ENCODE data around the gene C1orf50.

The C1orf50 gene

DNA sequence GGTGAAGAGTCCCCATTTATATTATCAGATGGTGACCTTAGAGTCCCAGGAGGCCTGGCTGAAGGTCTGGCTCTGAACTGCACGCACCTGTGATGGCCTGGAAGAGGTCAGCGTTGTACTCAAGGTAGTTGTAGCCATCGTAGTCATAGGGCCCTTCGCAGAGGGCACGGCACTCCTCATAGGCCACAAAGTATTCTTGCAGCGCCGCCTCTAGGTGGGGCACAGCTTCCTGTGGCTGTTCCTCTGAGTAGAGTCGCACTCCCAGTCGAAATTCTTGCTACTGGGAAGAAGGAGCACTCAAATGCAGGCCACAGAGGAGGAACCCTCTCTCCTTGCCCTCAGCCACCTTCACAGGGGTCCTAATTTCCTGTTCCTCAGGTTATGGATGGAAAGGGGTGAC, 7.9 kb upstream of the C1orf50 start:
- no peak for DNase-seq (ENCODE audit: low spot score)

DNA sequence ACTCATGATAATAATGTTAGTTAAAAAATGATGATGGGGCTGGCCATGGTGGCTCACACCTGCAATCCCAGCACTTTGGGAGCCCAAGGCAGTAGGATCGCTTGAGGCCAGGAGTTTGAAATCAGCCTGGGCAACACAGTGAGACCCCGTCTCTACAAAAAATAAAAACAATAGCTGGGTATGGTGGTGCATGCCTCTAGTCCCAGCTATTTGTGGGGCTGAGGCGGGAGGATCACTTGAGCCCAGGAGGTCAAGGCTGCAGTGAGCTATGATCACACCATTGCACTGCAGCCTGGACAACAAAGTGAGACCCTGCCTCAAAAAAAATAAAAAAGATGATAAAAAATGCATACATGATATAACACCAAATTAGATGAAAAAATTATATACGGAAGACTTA, 5.5 kb upstream of the C1orf50 start:
- DNase-seq (ENCODE audit: low spot score) = no peak

DNA sequence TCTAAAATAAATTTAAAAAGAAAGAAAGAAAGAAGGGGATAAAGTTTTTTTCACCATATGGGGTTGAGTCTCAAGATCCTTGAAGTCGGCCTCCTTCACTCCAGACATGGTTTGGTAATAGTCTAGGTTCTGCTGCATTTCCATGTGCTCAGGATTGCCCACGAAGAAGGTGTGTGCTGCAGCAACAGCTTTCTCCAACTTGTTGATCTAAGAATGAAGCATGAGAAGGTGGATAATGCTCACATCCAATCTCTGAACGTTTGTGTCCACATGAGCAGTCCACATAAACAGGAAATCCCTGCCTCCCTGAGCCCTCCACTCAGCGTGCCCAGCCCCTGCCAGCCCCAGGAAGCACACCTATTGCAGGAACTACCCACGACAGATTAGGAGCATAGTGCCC, 4.8 kb upstream of the C1orf50 start:
- DNase-seq (ENCODE audit: low spot score) = no peak

DNA sequence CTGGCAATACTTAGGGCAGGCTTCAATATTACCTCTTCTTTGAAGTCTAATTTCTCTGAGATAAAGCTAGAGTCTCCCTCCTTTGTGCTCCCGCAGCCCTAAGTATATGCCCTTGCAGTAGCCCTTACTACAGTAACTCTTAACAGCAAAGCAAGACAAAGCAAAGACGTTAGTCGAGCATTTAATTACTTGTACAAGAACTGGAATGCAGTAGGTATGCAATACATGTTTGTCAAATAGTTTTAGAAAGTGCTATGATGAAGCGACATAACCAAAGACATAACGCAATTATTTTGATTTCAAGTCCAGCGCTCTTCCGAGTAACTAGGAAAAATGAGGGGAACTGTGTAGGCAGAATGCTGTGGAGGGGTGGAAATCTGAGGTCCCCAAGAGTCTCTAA, 1.8 kb upstream of the C1orf50 start:
- DNase-seq (ENCODE audit: low spot score) = no peak

DNA sequence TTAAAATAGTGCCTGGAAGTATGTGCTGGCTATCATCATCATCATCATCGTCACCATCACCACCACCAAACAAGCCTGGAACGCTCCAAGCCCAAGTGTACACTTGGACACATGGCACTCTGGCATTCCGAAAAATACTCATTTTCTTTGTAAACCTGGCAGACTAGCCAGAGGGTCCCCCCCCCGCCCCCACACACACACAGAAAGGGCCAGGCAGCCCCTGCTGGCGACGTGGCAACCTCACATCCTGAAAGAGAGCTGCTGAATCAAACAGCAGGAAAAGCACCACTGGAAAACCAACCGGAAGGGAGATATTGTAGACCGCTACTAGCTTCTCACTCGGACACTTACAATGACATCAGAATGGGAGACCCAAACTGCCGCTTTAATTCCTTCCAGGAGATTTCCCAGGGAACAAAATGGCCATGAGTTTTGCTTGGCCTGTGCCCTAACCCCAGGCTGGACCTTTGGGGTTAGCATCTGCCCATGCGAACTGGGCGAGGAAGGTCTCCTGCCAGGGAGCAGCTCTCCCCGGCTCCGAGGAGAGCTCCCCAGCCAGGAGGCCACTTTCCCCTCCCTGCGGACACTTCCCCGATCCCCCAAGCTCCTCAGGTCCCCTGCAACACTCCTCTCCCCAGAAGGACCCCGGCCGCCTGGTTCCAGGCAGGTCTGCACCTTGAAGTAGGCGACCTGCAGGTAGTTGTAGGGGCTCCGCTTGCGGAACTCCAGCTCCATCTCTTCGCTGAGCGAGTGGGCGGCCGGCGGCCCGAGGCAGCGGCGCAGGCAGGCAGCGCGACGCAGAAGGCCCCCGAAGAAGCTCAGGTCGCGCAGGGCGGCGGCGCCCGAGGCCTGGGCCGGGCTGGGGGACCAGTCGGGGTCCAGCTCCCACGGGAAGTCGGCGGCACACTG, 963 bp upstream of the C1orf50 start:
- peak; percentile 55 for DNase-seq (ENCODE audit: low spot score)

DNA sequence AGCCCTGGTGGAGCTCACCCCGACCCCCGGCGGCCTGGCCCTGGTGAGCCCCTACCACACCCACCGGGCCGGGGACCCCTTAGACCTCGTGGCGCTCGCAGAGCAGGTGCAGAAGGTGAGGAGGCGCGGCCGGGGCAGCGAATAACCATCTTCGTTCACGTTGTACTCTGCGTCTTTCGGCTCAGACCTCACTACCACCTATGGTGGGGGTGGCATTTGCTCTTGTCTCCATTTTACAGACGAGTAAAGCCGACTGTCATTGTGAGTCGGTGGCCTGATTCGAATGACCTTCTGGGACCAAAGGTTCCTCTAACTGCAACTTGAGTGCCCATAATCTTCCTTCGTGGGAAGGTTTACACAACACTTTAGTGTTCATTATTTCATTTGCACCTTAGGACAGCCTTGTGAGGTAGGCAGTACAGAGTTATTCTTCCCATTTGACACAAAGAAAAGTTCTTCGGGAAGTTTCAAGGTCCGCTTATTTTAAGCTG, 506 bp downstream of the C1orf50 start:
- DNase-seq (ENCODE audit: low spot score) = peak; percentile 16

DNA sequence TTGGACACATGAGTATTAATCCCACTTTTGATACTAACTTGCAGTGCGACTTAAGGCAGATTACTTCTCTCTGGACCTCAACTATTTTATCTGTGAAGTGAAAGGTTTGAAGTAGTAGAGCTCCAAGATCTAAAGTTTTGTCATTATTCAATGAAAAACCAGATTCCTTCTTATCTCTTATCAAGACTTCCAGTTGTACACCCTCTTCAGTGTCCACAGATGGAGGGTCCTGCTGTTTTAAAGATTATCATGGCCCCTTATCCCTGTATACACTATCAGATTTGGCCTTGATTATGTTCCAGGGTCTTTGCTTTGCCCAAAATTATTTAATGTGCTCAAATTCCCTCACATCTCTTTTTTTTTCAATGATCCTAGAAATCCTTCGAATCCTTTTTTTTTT, 1.1 kb downstream of the C1orf50 start:
- no peak for DNase-seq (ENCODE audit: low spot score)

DNA sequence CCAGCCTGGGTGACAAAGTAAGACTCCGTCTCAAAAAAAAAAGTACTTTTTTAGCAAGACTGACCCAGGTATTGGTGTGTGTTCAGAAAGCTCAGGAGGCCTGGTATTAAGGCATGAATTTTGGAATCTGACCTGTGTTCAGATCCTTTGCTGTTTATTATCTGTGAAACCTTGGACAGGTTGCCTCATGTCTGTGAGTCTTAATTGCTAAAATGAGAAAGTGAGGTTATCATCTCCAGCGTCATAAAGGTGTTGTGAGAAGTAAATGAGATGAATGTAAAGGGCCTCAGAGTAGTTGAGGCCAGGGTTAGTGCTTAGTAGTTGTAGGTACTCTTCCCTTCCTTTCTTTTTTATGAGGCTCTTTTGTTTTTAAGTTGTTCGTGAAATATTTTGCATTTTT, 2.8 kb downstream of the C1orf50 start:
- DNase-seq (ENCODE audit: low spot score) = no peak

DNA sequence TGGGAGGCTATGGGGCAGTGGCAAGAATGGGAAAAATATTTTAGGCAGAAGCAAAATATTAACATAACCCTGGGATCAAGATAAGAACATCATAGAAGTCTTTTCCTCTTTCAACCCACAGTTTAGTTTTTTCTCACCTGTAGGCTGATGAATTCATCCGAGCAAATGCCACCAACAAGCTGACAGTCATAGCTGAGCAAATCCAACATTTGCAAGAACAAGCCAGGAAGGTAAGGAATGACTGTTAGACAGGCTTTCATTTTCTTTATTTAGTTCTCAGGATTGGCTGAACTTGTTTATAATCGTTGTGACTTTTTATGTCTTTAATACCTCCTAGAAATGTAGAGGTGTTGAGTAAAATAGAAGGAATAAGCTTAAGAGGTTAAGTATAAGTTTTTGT, 6.4 kb downstream of the C1orf50 start:
- DNase-seq (ENCODE audit: low spot score) = no peak

DNA sequence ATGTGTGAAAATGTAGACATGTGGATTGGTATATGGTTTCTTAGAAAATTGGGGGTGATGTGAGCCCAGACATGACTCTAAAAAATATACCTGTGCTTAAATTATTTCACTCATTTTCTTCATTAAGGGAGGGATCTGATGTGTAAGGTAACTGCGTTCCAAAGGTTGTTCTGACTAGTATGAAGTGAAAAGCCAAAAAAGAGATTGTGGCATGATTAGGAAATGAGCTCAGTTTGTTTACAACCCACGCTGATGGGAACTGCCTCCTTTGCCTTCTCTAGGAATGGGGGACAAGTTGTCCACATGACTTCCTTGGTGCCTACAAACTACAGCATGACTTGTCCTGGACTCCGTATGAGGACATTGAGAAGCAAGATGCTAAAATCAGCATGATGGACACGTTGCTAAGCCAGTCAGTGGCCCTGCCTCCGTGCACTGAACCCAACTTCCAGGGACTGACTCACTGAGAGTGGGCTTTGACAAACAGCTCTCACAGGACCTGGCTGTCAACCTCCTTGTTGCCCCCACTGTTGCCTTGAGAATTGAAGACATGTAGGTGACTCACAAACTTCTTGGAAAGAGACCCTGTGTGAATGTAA, 8.0 kb downstream of the C1orf50 start:
- DNase-seq (ENCODE audit: low spot score) = no peak

DNA sequence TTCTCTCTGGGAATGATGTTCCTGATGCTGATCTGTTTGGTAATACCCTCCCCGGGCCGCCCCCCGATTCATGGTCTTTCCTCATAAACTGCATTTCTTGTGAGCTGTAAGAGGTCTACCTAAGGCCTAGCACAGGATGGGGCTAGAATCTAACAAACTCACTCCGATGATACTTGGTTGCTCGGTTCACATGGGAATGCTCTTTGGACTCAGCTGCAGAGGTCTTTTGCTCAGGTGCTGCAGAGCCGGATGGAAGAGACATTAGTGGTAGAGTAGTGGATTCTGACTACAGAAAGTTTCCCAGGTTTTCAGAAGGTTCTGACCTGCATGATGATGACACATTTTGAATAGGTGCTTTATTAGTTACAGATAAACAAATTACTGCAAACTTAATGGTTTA, 9.5 kb downstream of the C1orf50 start:
- DNase-seq (ENCODE audit: low spot score) = no peak

DNA sequence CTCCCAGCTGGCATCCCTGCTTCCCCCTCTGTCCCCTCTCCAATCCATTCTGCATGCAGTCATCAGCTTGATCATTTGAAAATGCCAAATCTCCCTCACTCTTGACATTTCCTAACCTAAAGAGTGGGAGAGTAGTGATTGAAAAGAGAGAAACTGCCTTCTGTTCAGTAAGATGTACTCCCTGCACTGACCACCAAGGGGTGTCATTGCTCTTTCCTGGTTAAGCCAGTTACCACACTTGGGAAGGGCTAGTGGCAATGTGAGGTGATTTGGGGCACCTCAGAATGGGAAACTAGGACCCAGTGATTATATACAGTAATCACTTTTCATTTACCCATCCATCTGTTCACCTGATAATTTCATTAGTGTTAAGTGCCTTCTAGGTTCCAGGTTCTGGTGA, 10.8 kb downstream of the C1orf50 start:
- peak; percentile 43 for DNase-seq (ENCODE audit: low spot score)

DNA sequence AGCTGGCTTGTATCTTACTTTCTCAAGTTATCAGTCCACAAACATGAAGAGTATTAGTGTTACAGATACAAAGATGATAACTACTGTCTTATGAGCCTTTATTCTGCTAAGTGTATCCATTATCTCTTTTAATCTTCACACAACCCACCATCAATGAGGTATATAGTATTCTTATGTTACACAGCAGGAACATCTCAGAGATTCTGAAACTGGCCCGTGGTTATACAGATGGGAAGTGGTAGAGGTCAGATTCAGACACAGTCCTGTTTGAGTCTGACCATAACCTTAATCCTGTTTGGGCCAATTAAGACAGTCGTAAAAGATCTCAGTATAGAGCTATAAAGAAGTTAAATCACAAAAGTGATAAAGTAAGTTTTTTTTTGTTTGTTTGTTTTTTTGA, 12.7 kb downstream of the C1orf50 start:
- DNase-seq (ENCODE audit: low spot score) = no peak

DNA sequence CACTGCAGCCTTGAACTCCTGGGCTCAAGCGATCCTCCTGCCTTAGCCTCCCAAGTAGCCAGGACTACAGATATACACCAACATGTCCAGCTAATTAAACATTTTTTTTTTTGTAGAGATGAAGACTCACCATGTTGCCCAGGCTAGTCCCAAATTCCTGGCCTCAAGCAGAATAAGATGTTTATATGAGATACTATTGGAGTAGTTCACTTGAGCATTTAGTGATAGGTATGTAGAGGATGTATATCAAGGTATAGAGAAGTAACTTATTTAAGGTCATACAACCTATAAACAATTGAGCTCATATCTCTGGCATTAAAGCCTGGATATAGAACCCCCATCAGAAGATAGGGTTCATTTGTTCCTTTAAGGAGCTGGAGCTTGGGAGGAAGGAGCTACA, 13.1 kb downstream of the C1orf50 start:
- DNase-seq (ENCODE audit: low spot score) = no peak

DNA sequence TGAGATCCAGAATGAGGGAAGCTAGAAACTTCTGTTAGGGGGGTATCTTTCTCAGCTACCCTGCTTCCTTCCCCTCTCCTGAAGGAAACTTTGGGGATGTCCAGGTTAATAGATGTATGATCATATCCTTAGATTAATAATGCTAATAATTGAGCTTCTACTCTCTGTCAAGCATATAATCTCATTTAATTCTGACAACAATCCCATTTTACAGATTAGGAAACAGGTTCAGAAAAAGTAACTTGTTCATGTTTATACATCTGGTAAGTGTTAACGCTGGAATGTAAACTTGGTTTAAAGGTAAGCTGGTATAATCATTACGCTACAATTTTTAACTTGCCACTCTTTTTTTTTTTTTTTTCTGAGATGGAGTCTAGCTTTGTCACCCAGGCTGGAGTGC, 16.0 kb downstream of the C1orf50 start:
- no peak for DNase-seq (ENCODE audit: low spot score)

DNA sequence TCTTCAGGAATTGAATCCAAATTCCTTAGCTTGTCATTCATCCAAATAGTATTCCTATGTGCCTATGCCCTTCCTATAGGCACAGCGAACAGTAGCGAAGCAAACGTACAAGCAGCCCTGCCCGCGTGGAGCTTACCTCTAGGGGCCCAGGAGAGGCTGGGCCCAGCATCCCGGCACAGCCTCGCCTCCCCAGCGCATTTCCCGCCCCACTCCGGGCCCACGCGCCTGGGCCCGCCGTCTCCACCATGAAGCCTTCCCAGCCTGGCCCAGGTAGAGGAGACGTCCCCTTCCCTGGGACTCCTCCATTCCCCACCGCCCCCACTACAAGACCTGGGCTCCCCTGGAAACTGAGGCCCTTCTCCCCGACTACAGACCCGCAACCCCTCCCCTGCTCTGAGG, 17.5 kb downstream of the C1orf50 start:
- DNase-seq (ENCODE audit: low spot score) = no peak

DNA sequence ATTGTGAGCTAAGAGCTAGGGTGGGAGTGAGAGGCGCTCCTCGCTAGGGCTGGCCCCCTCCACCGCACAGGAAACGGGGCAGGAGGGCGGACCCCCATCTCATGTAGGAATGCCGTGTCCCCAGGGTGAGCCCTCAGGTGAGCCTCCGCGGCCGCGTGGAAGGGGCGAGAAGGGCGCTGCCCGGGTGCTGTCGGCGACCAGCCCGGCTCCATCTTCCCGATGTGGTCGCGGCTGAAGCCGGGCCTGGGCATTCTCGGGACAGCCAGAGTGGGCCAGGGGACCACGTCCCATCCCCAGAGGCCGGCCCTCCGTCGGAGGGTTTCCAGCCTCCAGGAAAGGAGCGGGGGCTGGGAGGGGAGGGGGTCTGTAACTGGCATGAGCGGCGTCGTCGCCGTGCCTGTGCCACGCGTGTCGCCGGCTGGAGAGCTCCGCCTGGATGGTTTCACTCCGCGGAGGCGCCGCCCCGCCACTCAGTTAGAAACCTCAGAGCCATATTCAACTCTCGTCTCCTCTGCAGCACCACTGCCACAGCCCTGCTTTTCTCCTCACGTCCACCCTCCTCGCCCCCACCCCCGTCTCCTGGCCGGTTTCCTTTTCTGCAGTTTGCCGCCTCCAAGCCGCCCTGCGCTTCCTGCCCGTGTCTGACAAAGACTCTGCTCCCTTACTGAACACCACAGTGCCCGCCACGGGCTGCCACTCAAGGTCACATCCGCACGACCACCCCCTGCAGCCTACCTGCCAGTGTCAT, 18.1 kb downstream of the C1orf50 start, which contains the start of gene TMEM269:
TMEM269 (plus strand) TSS at position 46 of the 748 bp plus-strand sequence. CDS start 4,903 bp downstream, outside the sequence.
- DNase-seq (ENCODE audit: low spot score) = peak; percentile 13

DNA sequence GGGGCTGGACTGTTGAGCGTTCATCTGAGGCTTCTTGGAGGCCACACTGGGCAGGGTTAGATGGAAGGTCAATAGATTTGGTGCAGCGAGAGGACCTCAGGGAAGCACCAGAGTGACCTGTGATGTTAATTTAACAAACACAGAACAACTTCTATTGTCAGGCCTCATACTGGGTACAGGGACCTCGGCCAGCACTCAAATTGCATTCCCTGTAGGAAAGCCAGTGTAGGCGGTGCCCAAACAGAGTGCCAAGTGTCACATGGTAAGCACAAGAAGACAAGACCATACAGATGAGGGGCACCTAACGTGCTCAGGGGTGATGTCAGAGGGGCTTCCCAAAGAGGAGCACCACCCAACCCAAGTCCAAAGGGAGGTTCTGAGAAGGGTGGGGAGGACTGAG, 19.0 kb downstream of the C1orf50 start:
- no peak for DNase-seq (ENCODE audit: low spot score)

DNA sequence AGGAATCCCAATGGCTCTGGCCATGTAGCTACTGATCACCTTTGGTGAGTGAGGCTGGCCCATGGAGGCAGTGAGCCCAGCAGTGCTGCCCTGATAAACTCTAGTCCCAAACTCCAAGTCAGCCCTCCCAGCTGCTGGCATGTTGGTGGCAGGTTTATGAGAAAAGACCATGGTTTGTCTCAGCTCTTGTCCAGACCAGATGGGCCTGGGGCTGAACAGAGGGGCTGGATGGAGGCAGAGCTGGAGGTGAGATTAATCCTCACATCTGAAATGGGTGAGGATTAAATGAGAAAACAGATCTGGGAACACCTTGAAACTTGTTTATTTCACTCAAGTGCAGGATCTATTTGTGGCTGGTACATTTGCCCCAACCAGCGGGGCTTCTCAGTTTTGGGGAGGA, 21.0 kb downstream of the C1orf50 start:
- DNase-seq (ENCODE audit: low spot score) = no peak

DNA sequence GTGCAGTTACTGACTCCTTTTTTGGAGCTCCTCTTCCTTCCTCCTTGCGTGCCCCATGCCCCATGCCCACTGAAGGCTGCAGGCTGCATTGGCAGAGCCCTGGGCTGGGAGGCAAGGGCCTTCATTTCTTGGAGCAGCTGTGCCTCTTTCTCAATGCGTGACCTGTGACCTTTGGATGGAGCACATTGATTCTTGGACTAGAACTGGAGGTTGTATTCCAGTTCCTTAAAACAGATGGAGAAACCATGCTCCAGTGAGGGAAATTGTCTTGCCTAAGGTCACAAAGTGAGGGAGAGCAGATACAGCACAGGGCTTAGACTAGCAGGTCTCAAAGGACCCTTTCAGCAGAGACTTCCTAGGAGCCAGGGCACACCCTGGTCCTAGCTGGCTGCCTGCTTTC, 26.8 kb downstream of the C1orf50 start:
- DNase-seq (ENCODE audit: low spot score) = no peak

DNA sequence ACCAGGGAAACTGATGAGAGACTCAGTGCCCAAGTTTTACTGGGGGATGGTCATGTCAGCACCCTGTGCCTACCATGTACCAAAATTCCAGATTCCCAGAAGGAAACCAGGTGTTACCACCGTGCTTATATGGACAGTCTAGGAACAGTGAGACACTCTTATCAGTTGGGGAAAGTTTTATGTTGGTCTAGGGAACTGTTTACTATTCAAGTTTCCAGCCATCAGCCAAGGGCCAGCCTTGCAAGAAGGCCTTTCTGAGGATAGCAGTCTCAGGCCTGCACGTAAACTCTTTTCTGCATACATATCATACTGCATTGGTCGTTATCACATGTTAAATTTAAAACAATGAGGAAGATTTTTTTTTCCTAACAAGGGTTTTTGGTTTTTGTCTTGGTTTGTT, 30.4 kb downstream of the C1orf50 start:
- DNase-seq (ENCODE audit: low spot score) = no peak

DNA sequence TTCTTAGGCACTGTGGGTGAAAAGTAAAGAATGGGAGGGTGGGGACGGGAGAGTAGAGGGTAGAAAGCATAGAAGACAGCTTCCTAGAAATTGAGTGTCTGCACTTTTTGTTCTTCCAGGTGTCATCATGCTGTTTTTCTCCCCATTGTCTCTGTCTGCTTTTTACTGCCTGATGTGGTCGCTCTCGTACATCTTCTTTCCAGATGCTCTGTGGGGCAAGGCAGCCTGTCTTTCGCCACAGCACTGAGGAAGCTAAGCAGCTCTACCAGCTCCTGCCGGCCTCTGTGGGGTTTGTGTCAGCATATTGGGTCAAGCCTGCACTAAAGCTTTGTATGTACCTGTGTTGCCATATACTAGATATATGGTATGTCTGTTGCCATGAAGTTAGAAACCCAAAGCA, 30.9 kb downstream of the C1orf50 start:
- DNase-seq (ENCODE audit: low spot score) = no peak

Data from germinal center (tissue), 1 donor.